Colonic mucosa (tissue), 4 donors: ENCODE results near the gene FAM163A. TPM values are rescaled to one million over a fixed set of nuclear protein-coding genes. Genes with fewer than 3 reads are reported as not detected.

Experiments
- DNase-seq: peaks from one replicate; pipeline ENCODE4 v3.0.0-alpha.2; 2020
- H3K27ac ChIP-seq: fragments of 200-600 bp; one replicate; pipeline ENCODE4 v1.8.0; 2021
- H3K27me3 ChIP-seq: fragments of 200-600 bp; one replicate; pipeline ENCODE4 v1.8.0; 2021
- H3K36me3 ChIP-seq: fragments of 200-600 bp; one replicate; pipeline ENCODE4 v1.8.0; 2021
- H3K4me1 ChIP-seq: fragments of 200-600 bp; one replicate; pipeline ENCODE4 v1.8.0; 2021; ENCODE audit warnings: mild to moderate bottlenecking
- H3K4me3 ChIP-seq: fragments of 200-600 bp; one replicate; pipeline ENCODE4 v1.8.0; 2021
- H3K9ac ChIP-seq, 2 donors: one replicate each; pipeline ENCODE4 v1.7.0; 2013; ENCODE audit warnings: control low read depth in 2 of 2, low read depth in 2 of 2, low read length in 2 of 2
- H3K9me3 ChIP-seq: fragments of 200-600 bp; one replicate; pipeline ENCODE4 v1.8.0; 2021
- intact Hi-C: fragments of 100-400 bp; cut with DNase I; formaldehyde crosslinking; loops from one replicate; pipeline ENCODE4 v1.14.1; 2022
- total RNA-seq, 2 donors: library from RNA; stranded (reverse); fragmentation: NEBNext Ultra II Directional in 1 of 2; extraction: Animal tissue kit (Norgen Biotek cat#: 25700) in 1 of 2; gene quantifications; one replicate each; pipeline ENCODE4 v1.2.1, GENCODE V29; 2021
- TF ChIP-seq, protein P1 (sequence below): fragments of 200-600 bp; IDR thresholded peaks from one replicate; pipeline ENCODE4 v1.8.0; 2022; ENCODE audit warnings: antibody characterized with exemption, mild to moderate bottlenecking
- donor health status: healthy.
- donor health status: DM: no; HTN: no; CAD: no.
- donor health status: DM: no; HTN: no; CAD: no.

The FAM163A gene
- total RNA-seq, 2 donors from 2014 or later = 0.10 to 0.56 TPM

DNA sequence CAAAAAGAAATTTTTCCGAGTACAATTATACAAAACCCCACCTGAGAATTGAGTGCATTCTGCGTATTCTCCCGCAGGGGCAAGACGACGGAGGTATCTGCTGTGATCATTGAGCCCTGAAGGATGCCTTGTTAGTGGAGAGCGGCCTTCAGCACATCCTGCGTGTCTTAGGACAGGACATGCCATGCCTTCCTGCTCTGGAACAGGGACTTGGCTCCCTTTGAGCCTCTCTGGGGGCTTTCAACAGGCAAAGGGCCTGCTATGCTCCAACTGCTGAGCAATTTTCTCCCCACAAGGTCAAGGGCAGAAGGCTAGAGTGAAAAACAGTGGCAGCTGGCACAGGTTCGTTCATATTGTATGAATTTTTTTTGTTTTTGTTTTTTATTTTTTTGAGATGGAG lies 82.1 kb downstream of the FAM163A start:
- DNase-seq = no peak
- no peaks in the 10 kb centered on the region for H3K36me3 ChIP-seq
- TF ChIP-seq, protein P1, sequence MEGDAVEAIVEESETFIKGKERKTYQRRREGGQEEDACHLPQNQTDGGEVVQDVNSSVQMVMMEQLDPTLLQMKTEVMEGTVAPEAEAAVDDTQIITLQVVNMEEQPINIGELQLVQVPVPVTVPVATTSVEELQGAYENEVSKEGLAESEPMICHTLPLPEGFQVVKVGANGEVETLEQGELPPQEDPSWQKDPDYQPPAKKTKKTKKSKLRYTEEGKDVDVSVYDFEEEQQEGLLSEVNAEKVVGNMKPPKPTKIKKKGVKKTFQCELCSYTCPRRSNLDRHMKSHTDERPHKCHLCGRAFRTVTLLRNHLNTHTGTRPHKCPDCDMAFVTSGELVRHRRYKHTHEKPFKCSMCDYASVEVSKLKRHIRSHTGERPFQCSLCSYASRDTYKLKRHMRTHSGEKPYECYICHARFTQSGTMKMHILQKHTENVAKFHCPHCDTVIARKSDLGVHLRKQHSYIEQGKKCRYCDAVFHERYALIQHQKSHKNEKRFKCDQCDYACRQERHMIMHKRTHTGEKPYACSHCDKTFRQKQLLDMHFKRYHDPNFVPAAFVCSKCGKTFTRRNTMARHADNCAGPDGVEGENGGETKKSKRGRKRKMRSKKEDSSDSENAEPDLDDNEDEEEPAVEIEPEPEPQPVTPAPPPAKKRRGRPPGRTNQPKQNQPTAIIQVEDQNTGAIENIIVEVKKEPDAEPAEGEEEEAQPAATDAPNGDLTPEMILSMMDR = no peak
- intact Hi-C loops = no loop called here
- no peak overlapping the region for H3K27ac ChIP-seq
- H3K4me3 ChIP-seq = no peak overlapping the region
- H3K27me3 ChIP-seq = no peaks in the 10 kb centered on the region
- no peaks in the 10 kb centered on the region for H3K4me1 ChIP-seq
- no peak overlapping the region for H3K9ac ChIP-seq
- no peaks in the 10 kb centered on the region for H3K9me3 ChIP-seq

DNA sequence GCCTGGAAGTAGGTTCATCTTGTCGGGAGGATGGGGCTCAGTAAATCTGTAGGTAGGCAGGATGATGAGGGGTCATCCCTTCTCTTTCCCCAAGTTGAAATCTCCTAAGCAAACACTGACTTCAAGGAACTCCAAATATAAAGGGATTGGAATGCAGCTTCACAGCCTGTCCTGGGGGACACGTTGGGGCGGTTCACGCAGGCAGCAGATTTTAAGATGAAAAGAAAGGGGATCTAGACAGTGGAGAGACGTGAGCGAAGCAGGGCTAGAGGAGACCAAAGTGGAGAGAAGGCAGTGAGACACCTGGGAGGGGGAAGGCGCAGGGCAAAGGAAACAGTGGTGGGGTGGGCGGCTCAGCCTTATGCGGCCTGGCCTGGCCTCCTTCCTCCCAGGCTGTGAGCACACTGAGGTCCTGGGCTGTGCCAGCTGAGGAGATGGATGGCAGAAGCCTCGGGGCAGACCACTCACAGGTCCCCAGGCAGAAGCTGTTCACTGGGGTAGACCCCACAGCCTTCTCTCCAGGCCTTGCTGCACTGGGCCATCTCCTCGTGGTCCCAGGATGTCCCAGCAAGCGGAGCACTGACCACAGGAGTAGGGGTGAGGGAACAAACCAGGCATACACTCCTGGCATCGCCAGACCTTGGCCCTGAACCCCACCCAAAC lies 82.8 kb downstream of the FAM163A start:
- H3K4me1 ChIP-seq = no peaks in the 10 kb centered on the region
- no peaks in the 10 kb centered on the region for H3K36me3 ChIP-seq
- H3K9me3 ChIP-seq = no peaks in the 10 kb centered on the region
- no peak overlapping the region for H3K4me3 ChIP-seq
- H3K27me3 ChIP-seq = no peaks in the 10 kb centered on the region
- no peak for DNase-seq
- no peak overlapping the region for H3K27ac ChIP-seq
- no peak overlapping the region for H3K9ac ChIP-seq
- intact Hi-C loops = no loop called here
- TF ChIP-seq, protein P1 = no peak

DNA sequence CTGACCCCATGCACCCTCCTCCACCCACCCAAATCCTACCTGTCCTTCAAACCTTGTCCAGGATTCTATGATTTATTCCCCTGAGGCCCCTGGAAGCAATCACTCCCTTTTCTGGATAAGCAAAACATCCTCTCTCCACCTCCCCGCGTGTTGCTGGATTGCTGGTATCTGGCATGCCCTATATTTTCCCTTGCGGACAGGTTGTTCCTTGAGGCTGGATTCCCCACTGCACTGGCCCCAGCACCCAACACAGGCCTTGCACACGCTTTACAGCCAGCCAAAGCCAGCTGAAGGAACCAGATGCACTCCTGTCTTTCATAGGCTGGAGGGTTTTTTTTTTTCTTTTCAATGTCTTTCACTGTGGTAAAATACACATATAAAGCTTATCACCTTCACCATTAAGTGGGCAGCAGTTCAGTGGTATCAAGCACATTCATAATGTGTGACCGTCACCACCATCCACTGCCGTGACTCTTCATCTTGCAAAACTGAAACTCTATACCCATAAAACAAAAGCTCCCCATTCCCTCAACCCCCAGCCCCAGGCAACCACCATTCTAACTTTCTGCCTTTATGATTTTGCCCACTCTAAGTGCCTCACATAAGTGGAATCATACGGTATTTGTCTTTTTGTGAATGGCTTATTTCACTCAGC lies 83.7 kb downstream of the FAM163A start:
- Histone ChIP-seq H3K9ac (no peak overlapping the region), H3K27ac (no peak overlapping the region), H3K27me3 (no peaks in the 10 kb centered on the region), H3K9me3 (no peaks in the 10 kb centered on the region), H3K4me3 (no peak overlapping the region), H3K36me3 (no peaks in the 10 kb centered on the region), H3K4me1 (no peaks in the 10 kb centered on the region)
- TF ChIP-seq, protein P1 = no peak
- intact Hi-C loops = no loop called here
- no peak for DNase-seq

DNA sequence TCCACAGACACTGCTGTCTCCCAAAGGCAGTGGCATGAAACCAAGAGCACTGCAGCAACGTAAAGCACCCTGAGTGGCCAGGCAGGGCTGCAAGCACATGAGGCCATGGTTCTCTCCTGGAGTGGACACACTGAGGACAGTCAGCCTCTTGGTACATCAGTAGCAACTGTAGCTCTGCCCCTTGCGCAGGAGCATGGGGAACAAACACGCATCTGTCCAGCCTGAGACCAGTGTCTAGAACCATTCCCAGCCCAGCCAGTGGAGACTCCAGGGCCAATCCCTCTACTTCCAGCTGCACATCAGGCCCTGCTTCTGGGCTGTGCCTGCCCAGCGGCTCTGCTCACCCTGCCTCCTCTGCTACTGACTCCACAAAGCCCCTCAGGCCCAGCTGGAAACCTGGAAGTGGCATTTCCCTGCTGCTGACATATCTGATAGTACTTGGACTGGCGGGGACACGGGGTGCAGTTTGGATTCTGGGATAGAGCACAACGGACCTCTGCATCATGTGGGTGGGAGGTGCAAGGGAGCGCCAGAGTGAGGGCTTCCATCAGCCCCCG lies 85.5 kb downstream of the FAM163A start:
- H3K4me3 ChIP-seq = no peak overlapping the region
- no peak for DNase-seq
- no peak overlapping the region for H3K27ac ChIP-seq
- intact Hi-C loops = no loop called here
- TF ChIP-seq, protein P1 = no peak
- no peaks in the 10 kb centered on the region for H3K27me3 ChIP-seq
- H3K9ac ChIP-seq = no peak overlapping the region
- H3K36me3 ChIP-seq = no peaks in the 10 kb centered on the region
- H3K9me3 ChIP-seq = no peaks in the 10 kb centered on the region
- H3K4me1 ChIP-seq = no peaks in the 10 kb centered on the region

DNA sequence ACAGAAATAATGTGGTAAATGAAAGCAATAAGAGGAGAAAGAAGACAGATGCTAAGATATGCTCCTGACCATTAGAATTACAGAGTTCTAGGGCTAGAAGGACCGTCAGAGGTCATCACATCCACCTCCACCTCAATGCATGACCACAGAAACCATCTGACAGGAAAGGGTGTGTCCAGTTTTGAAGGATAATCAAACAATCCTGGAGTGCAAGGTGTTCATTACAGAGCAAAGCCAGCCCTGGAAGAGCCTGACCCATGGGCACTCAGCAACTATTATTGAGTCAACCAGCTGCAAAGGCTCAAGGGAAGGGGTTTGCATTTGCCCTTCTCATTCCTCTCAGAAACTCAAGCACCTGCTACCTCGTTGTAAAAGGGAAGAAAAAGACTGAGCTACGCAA lies 88.1 kb downstream of the FAM163A start:
- no peaks in the 10 kb centered on the region for H3K4me1 ChIP-seq
- H3K9me3 ChIP-seq = no peaks in the 10 kb centered on the region
- intact Hi-C loops = no loop called here
- no peaks in the 10 kb centered on the region for H3K27me3 ChIP-seq
- H3K36me3 ChIP-seq = no peaks in the 10 kb centered on the region
- H3K9ac ChIP-seq = no peak overlapping the region
- TF ChIP-seq, protein P1 = no peak
- H3K4me3 ChIP-seq = no peak overlapping the region
- no peak overlapping the region for H3K27ac ChIP-seq
- no peak for DNase-seq
